ENCODE data around the gene ARMH4.
"Not testable (repeated sequence)": the region's sequence is repeated elsewhere in the genome, so short reads cannot be mapped to it uniquely, and the experiment has no call there.

Gene ARMH4

GRCh38 chr14:58129208-58129607 is 22.8 kb downstream of the ARMH4 start:
- TF ChIP-seq, protein P1, sequence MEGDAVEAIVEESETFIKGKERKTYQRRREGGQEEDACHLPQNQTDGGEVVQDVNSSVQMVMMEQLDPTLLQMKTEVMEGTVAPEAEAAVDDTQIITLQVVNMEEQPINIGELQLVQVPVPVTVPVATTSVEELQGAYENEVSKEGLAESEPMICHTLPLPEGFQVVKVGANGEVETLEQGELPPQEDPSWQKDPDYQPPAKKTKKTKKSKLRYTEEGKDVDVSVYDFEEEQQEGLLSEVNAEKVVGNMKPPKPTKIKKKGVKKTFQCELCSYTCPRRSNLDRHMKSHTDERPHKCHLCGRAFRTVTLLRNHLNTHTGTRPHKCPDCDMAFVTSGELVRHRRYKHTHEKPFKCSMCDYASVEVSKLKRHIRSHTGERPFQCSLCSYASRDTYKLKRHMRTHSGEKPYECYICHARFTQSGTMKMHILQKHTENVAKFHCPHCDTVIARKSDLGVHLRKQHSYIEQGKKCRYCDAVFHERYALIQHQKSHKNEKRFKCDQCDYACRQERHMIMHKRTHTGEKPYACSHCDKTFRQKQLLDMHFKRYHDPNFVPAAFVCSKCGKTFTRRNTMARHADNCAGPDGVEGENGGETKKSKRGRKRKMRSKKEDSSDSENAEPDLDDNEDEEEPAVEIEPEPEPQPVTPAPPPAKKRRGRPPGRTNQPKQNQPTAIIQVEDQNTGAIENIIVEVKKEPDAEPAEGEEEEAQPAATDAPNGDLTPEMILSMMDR (IDR thresholded peaks at IDR 0.05; ENCODE audit: unreplicated experiment in 3 of 3), result no peak
- no peak overlapping the region for H3K4me3 Mint-ChIP-seq
- H3K9me3 Mint-ChIP-seq, result peaks cover 13% of the 10 kb centered on the region
- H3K36me3 Mint-ChIP-seq (ENCODE audit: low read depth), result peaks cover 54% of the 10 kb centered on the region
- H3K4me1 Mint-ChIP-seq, result peaks cover 12% of the 10 kb centered on the region
- no peaks in the 10 kb centered on the region for H3K27me3 Mint-ChIP-seq (ENCODE audit: low read depth)
- H3K27ac Mint-ChIP-seq, result no peak overlapping the region

- H3K27ac Mint-ChIP-seq, result no peak overlapping the region
- H3K27me3 Mint-ChIP-seq (ENCODE audit: low read depth), result no peaks in the 10 kb centered on the region
- peaks cover 12% of the 10 kb centered on the region for H3K4me1 Mint-ChIP-seq
Measured at GRCh38 chr14:58128416-58128815, 23.6 kb downstream of the ARMH4 start.

DNA sequence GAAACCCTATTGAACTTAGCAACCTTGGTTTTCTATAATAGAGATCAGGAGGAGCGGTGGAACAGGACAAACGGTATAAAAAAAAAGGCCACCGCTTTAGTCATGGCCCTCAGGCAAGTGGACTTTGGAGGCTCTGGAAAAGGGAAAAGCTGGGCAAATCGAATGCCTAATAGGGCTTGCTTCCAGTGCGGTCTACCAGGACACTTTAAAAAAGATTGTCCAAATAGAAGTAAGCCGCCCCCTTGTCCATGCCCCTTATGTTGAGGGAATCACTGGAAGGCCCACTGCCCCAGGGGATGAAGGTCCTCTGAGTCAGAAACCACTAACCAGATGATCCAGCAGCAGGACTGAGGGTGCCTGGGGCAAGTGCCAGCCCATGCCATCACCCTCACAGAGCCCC is 29.5 kb downstream of the ARMH4 start:
- not testable (repeated sequence) for H3K4me3 Mint-ChIP-seq; H3K27me3 Mint-ChIP-seq (ENCODE audit: low read depth); H3K27ac Mint-ChIP-seq
- Mint-ChIP-seq H3K9me3 (peaks cover 15% of the 10 kb centered on the region), H3K4me1 (peaks cover 12% of the 10 kb centered on the region), H3K36me3 (ENCODE audit: low read depth) (peaks cover 30% of the 10 kb centered on the region)

More at GRCh38 chr14:58128416-58128815, 23.6 kb downstream of the ARMH4 start:
- TF ChIP-seq, protein P1 (IDR thresholded peaks at IDR 0.05; ENCODE audit: unreplicated experiment in 3 of 3), result no peak
- Mint-ChIP-seq H3K36me3 (ENCODE audit: low read depth) (peaks cover 57% of the 10 kb centered on the region), H3K9me3 (peaks cover 15% of the 10 kb centered on the region), H3K4me3 (no peak overlapping the region)

DNA sequence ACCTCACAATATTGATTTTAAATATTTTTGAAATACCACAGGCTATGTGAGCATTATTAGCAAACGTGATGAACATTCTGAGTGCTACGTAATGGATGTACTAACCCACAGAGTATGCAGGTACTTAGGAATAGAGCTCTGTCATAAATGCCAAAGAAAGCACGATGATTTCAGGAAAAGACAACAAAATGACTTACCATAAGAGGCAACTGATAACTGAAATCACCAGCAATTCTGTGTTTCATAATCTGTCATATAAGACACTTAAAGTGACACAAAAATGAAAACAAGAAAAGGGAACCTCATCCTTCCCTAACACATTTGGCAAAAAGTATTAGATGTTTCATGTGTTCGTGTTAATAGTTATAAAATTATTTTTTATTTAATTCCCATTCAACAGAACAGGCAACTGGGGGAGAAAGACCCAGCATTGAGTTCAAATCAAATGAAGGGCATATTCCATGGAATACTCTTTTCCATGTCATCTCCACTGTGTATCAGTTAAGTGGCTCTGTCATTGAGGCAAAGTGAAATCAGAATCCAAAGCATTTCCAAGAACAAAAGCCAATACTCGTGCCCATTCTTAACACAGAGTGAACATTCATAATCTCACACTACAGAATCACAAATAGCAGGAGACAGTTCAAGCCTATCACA is 30.4 kb downstream of the ARMH4 start:
- H3K9me3 Mint-ChIP-seq, result peaks cover 12% of the 10 kb centered on the region
- TF ChIP-seq, protein P1 (IDR thresholded peaks at IDR 0.05; ENCODE audit: unreplicated experiment in 3 of 3), result no peak
- H3K27ac Mint-ChIP-seq, result no peak overlapping the region
- peaks cover 25% of the 10 kb centered on the region for H3K36me3 Mint-ChIP-seq (ENCODE audit: low read depth)
- peaks cover 12% of the 10 kb centered on the region for H3K4me1 Mint-ChIP-seq
- no peak overlapping the region for H3K4me3 Mint-ChIP-seq
- no peaks in the 10 kb centered on the region for H3K27me3 Mint-ChIP-seq (ENCODE audit: low read depth)

GRCh38 chr14:58119381-58119780 is 32.6 kb downstream of the ARMH4 start:
- H3K36me3 Mint-ChIP-seq (ENCODE audit: low read depth), result peaks cover 21% of the 10 kb centered on the region
- H3K27ac Mint-ChIP-seq, result no peak overlapping the region
- TF ChIP-seq, protein P1 (IDR thresholded peaks at IDR 0.05; ENCODE audit: unreplicated experiment in 3 of 3), result no peak
- H3K9me3 Mint-ChIP-seq, result peaks cover 7% of the 10 kb centered on the region
- H3K4me1 Mint-ChIP-seq, result peaks cover 12% of the 10 kb centered on the region
- no peaks in the 10 kb centered on the region for H3K27me3 Mint-ChIP-seq (ENCODE audit: low read depth)
- H3K4me3 Mint-ChIP-seq, result no peak overlapping the region

GRCh38 chr14:58118097-58118815 is 33.8 kb downstream of the ARMH4 start:
- H3K27ac Mint-ChIP-seq, result peak overlapping the region in 1 of 3 experiments; percentile 69
- peaks cover 12% of the 10 kb centered on the region for H3K4me1 Mint-ChIP-seq
- peaks cover 5% of the 10 kb centered on the region for H3K9me3 Mint-ChIP-seq
- H3K36me3 Mint-ChIP-seq (ENCODE audit: low read depth), result peaks cover 20% of the 10 kb centered on the region
- H3K4me3 Mint-ChIP-seq, result no peak overlapping the region
- no peaks in the 10 kb centered on the region for H3K27me3 Mint-ChIP-seq (ENCODE audit: low read depth)
- TF ChIP-seq, protein P1 (IDR thresholded peaks at IDR 0.05; ENCODE audit: unreplicated experiment in 3 of 3), result no peak
